GM12878 (cell line): ENCODE results near the gene HTRA2.

Experiments
- BCL11A ChIP-seq: IDR thresholded peaks from 2 replicates; pipeline ENCODE4 v1.6.1; 2011; ENCODE audit warnings: low read depth, low read length
- CREB1 ChIP-seq: IDR thresholded peaks from 2 replicates; pipeline ENCODE4 v1.6.1; 2012; ENCODE audit warnings: low read depth, mild to moderate bottlenecking, inconsistent platforms
- CTCF ChIP-seq, 3 experiments: IDR thresholded peaks in 2 of 3; conservative IDR thresholded peaks in 1 of 3; 2 replicates each; pipeline ENCODE4 v1.5.1; 2011; ENCODE audit warnings: low read depth in 3 of 3, low read length in 3 of 3, mild to moderate bottlenecking in 3 of 3, control low read depth in 2 of 3, moderate library complexity in 2 of 3, inconsistent platforms in 1 of 3, mixed read lengths in 1 of 3; ENCODE audit not compliant: control insufficient read depth in 2 of 3, insufficient read depth in 1 of 3; ENCODE audit errors: extremely low read depth in 1 of 3
- EP300 ChIP-seq, 2 experiments: fragments of 150-350 bp in 1 of 2; IDR thresholded peaks; 2 replicates each; pipeline ENCODE4 v1.6.1; 2011 to 2012; ENCODE audit warnings: low read depth in 2 of 2, low read length in 2 of 2, borderline replicate concordance in 1 of 2, improper control_type of control experiment in 1 of 2, inconsistent platforms in 1 of 2; ENCODE audit not compliant: control insufficient read depth in 1 of 2
- FOXK2 ChIP-seq: fragments of 450-650 bp; IDR thresholded peaks from 2 replicates; pipeline ENCODE4 v1.6.1; 2017; ENCODE audit warnings: mild to moderate bottlenecking, moderate library complexity
- HDAC2 ChIP-seq: fragments of 200-600 bp; sonication (generic); IDR thresholded peaks from 2 replicates; pipeline ENCODE4 v1.6.1; 2017
- MYC ChIP-seq: IDR thresholded peaks from 2 replicates; pipeline ENCODE4 v1.6.1; 2011; ENCODE audit warnings: mild to moderate bottlenecking, low read length, moderate library complexity, inconsistent platforms; ENCODE audit not compliant: insufficient read depth, insufficient replicate concordance, insufficient read length, severe bottlenecking
- NBN ChIP-seq: fragments of 450-650 bp; IDR thresholded peaks from 2 replicates; pipeline ENCODE4 v1.6.1; 2016
- POLR2A ChIP-seq: IDR thresholded peaks from 2 replicates; pipeline ENCODE4 v1.6.1; 2011; ENCODE audit warnings: low read depth, mild to moderate bottlenecking, low read length
- RBBP5 ChIP-seq: fragments of 200-600 bp; sonication (generic); conservative IDR thresholded peaks from 2 replicates; pipeline ENCODE4 v1.6.1; 2016
- RFX5 ChIP-seq: IDR thresholded peaks from 2 replicates; pipeline ENCODE4 v1.6.1; 2011; ENCODE audit warnings: low read depth, low read length, improper control_type of control experiment
- TCF12 ChIP-seq: IDR thresholded peaks from 2 replicates; pipeline ENCODE4 v1.6.1; 2011; ENCODE audit warnings: low read depth, mild to moderate bottlenecking, low read length
- USF1 ChIP-seq: IDR thresholded peaks from 2 replicates; pipeline ENCODE4 v1.6.1; 2011; ENCODE audit warnings: borderline replicate concordance, low read depth, mild to moderate bottlenecking, moderate library complexity, mixed read lengths, low read length; ENCODE audit not compliant: insufficient read depth; ENCODE audit errors: extremely low read length
- ZNF217 ChIP-seq: fragments of 450-650 bp; IDR thresholded peaks from 2 replicates; pipeline ENCODE4 v1.6.1; 2017; ENCODE audit warnings: antibody characterized with exemption, mild to moderate bottlenecking

- no peak for TF ChIP-seq RFX5
- TF ChIP-seq EP300 (IDR thresholded peaks at IDR 0.05; ENCODE audit: borderline replicate concordance in 1 of 2, control insufficient read depth in 1 of 2, low read depth in 2 of 2, low read length in 2 of 2) = no peak
- TF ChIP-seq BCL11A = no peak
- no peak for TF ChIP-seq TCF12
- TF ChIP-seq CTCF (IDR thresholded peaks at IDR 0.05 in 2 of 3, conservative IDR thresholded peaks at IDR 0.05 in 1 of 3; ENCODE audit: control insufficient read depth in 2 of 3, extremely low read depth in 1 of 3, insufficient read depth in 1 of 3, low read depth in 3 of 3, low read length in 3 of 3) = no peak
- TF ChIP-seq POLR2A = no peak
- no peak for TF ChIP-seq MYC
- no peak for TF ChIP-seq HDAC2
- no peak for TF ChIP-seq CREB1
- no peak for TF ChIP-seq ZNF217
- no peak for TF ChIP-seq NBN
- no peak for TF ChIP-seq USF1
- no peak for TF ChIP-seq RBBP5
- no peak for TF ChIP-seq FOXK2
These were observed 5.8 kb downstream of the HTRA2 start for GRCh38 chr2:74535440-74535965.
